GM12801 (cell line): ENCODE results near the gene TRMT6.

Experiments
- TF ChIP-seq, protein P1 (sequence below): IDR thresholded peaks from one replicate; pipeline ENCODE4 v1.5.1; 2011; ENCODE audit warnings: control low read depth; ENCODE audit not compliant: insufficient read length; ENCODE audit errors: extremely low read depth

Gene TRMT6

DNA sequence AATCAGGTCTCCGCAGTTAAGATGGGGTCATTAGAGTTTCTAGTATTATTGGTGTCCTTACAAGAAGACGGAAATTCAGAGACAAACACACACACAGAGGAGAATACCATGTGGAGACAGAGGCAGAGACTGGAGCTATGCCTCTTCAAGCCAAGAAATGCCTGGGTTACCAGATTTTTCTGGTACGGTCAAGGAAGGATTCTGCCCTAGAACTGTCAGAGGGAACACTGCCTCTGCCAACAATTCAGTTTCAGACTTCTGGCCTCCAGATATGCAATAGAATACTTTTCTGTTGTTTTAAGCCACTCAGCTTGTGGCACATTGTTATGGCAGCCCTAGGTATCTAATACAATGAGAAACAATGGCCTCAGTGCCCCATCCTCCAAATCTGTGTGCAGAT is 18.9 kb downstream of the TRMT6 start:
- TF ChIP-seq, protein P1, sequence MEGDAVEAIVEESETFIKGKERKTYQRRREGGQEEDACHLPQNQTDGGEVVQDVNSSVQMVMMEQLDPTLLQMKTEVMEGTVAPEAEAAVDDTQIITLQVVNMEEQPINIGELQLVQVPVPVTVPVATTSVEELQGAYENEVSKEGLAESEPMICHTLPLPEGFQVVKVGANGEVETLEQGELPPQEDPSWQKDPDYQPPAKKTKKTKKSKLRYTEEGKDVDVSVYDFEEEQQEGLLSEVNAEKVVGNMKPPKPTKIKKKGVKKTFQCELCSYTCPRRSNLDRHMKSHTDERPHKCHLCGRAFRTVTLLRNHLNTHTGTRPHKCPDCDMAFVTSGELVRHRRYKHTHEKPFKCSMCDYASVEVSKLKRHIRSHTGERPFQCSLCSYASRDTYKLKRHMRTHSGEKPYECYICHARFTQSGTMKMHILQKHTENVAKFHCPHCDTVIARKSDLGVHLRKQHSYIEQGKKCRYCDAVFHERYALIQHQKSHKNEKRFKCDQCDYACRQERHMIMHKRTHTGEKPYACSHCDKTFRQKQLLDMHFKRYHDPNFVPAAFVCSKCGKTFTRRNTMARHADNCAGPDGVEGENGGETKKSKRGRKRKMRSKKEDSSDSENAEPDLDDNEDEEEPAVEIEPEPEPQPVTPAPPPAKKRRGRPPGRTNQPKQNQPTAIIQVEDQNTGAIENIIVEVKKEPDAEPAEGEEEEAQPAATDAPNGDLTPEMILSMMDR = no peak

DNA sequence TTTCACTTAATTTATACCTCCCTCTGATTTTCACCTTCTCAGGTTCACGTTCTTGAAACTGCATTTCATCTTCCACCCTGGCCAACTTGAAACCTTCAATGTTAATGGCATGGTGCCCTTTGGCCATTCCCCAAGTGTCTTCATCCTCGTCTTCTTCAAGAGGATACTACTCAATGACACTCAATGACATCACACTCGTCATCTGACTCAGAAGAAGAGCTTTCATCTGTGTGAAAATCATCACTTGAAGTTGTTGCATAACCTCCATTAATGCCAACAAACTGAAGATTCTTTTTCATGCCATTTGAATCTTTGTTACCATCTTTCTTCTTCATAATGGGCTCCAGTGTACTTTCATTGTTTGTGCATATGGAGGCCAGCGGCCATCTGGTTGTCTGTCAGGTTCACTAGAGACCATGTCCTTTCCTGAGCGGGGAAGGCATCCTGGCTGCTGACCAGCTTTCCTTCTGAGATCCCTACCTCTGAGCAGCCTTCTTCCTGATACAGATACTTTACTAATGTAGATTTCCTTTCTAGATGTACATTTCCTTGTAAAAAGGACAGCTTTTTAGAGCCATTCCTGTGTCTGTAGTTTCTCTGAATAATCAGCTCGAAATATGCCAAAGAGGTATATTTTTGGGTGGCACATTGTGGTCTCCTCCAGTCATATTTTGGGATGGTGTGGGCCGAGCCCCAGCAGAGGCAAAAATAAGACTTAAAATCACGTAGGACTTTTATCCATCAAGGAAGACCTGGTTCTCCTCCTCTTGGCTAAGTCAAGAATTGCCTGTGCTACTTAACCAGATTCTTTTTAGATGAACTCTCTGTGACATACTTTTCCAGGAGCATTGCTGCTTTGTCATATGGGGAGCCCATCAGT is 21.3 kb downstream of the TRMT6 start:
- TF ChIP-seq, protein P1 = no peak

DNA sequence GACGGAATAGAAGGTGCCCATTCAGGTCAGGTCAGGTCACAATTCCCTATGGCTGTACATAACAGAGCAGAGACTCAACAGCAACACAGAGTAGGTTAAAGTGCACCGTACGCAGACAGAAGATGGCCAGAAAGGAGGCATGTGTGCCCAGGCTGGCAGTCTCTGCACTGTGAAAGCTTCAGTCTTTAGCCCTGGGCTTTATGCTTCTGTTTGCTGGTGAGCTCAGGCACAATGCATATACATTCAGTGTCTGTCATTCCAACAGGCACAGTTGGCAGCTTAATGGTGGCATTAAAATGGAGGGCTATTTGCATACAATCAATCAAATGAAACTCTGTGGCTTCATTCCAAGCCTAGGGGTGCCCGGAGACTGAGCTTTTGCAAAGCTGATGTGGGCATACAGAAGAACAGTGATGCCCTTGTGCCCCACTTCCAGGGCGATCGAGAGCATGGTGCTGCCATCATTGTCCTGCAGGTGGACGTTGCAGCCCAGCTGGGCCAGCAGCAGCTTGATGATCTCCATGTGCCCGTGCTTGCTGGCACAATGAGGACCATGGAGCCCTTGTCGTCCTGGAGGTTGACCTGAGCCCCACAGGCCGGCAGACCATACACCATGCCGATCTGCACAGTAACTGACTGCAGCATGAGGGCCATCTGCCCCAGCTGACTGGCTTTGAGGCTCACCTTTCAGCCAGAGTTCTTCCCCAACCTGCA is 22.4 kb downstream of the TRMT6 start:
- TF ChIP-seq, protein P1 = no peak

DNA sequence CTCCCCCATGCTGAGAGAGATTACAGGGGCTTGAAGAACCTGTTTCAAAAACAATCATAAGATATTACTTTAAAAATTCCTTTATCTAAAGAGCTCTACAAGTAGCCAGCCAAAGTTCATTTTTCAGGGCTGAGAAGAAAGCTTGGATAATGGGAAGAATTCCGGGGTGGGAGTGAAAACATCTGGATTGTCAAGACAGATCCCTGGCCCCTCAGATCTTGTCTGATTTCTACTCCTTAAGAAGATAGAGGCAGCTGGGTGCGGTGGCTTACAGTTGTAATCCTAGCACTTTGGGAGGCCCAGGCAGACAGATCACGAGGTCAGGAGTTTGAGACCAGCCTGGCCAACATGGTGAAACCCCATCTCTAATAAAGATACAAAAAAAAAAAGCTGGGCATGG is 24.8 kb downstream of the TRMT6 start:
- TF ChIP-seq, protein P1 = no peak

DNA sequence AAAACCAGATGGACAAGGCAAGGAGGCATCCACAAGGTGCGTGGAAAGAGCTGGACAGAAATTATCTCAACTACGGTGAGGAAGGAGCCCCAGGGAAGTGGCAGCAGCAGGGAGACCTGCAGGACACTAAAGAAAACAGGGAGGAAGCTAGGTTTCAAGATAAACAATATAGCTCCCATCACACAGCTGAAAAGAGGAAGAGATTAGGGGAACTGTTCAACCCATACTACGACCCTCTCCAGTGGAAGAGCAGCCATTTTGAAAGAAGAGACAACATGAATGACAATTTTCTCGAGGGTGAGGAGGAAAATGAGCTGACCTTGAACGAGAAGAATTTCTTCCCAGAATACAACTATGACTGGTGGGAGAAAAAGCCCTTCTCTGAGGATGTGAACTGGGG is 26.8 kb downstream of the TRMT6 start:
- TF ChIP-seq, protein P1 = no peak

DNA sequence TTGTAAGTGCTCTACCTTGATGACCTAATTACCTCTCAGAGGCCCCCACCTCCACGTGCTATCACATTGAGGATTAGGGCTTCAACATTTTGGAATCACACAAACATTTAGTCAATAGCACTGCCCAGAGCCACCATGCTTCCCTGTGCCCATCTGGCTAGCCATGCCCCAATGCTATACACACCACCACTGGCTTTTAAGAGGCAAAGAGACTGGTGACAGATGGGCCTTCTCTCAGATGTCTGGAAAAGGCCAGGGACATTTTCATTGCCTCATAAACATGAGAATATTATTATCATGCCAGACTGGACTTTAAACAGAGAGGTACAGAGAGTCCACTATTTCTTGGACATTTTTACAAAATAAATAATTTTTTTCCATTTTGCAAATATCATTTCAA is 29.8 kb downstream of the TRMT6 start:
- TF ChIP-seq, protein P1 = no peak

DNA sequence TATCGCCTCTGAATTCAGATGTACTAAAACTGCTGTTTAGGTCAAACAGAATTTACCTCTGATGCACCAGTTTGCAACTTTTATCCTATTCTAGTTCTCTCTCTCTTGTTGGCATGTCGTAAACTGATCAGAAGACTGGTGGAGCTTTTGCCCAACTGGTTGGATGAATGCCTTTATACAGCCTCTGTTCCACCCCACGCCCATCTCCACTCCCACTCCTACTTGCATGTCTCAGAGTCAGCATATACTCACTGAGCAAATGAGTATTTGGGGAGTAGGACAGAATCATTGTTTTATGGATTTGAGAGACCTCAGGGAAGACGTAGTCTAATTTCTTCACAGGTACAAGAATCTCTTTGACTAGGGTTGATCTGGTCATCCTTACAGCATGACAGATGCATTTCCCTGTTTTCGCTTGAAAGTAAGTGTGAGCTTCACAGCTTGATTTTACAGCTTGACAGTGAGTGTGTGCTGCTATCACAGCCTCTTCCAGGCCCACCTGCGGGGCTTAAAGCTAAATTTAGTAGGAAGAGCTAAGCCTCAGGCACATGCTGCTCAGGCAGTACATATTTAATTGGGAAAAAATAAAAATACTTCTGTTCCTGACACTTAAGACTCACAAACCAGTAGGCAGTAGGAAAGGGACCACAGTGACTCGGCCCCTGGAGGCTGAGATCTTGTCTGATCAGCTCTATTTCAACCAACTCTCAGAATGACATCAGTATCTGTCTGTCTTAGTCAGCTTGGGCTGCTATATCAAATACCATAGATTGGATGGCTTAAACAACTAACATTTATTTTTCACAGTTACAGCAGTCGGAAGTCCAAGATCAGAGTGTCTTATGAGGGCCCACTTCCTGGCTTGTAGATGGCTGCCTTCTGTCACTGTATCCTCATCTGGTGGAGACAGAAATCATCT is 30.4 kb downstream of the TRMT6 start:
- TF ChIP-seq, protein P1 = no peak
